IPS-20b (cell line): ENCODE data around the gene MRPS18B.

Experiments used
- H3K27ac ChIP-seq: one replicate; pipeline ENCODE4 v1.5.1; 2013; ENCODE audit warnings: low read length
- H3K27me3 ChIP-seq: 2 replicates; pipeline ENCODE4 v1.6.1; 2013; ENCODE audit warnings: mild to moderate bottlenecking, low read length, inconsistent platforms; ENCODE audit not compliant: insufficient read depth
- H3K36me3 ChIP-seq: 2 replicates; pipeline ENCODE4 v1.6.1; 2013; ENCODE audit warnings: low read depth, mild to moderate bottlenecking, inconsistent platforms, low read length, moderate library complexity; ENCODE audit not compliant: insufficient read depth
- H3K4me1 ChIP-seq: 2 replicates; pipeline ENCODE4 v1.6.1; 2013; ENCODE audit warnings: mild to moderate bottlenecking, control low read depth, inconsistent platforms, low read length, moderate library complexity; ENCODE audit not compliant: insufficient read depth
- H3K4me3 ChIP-seq: 2 replicates; pipeline ENCODE4 v1.5.1; 2013; ENCODE audit warnings: mild to moderate bottlenecking, low read length, inconsistent platforms
- H3K9ac ChIP-seq: 2 replicates; pipeline ENCODE4 v1.6.1; 2013; ENCODE audit warnings: low read depth, mild to moderate bottlenecking, inconsistent platforms, low read length, moderate library complexity
- H3K9me3 ChIP-seq: 2 replicates; pipeline ENCODE4 v1.6.1; 2013; ENCODE audit warnings: mild to moderate bottlenecking, low read depth, low read length, inconsistent platforms; ENCODE audit not compliant: insufficient read depth

Gene MRPS18B

DNA sequence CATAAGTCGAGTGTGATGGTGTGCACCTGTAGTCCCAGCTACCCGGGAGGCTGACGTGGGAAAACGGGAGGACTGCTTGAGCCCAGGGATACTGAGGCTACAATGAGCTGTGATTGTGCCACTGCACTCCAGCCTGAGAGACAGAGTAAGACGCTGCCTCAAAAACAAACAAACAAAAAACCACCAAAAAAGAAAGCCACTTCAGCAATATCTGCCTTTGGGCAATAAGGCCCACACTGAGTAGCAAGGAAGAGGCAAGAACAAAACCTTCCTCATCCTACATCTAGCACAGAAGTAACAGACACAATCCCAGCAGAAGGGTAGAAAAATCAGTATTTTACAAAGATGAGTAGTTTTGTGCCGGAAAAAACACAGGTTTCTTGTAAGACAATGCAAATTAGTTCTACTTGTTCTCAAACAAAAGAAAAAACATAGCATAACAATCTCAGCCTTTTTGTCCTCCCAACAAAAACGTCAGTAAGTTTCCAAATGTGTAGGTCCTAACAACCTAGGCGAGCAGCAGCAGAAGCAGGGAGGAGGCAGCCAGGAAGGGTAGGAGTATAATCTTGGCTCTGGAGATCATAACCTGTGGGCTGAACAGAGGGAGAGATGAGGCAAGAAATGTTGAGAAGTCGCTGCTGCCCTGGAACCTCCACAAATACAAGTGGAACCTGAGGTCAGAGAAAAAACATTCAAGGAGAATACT lies 6.3 kb upstream of the MRPS18B start:
- Histone ChIP-seq H3K4me3 (no peak overlapping the region), H3K27ac (no peak overlapping the region), H3K36me3 (peaks cover 83% of the 10 kb centered on the region)

GRCh38 chr6:30611856-30612194 lies 5.8 kb upstream of the MRPS18B start:
- Histone ChIP-seq H3K9ac (no peak overlapping the region), H3K27ac (no peak overlapping the region), H3K9me3 (no peaks in the 10 kb centered on the region), H3K4me1 (peaks cover 12% of the 10 kb centered on the region), H3K36me3 (peaks cover 83% of the 10 kb centered on the region), H3K4me3 (no peak overlapping the region), H3K27me3 (no peaks in the 10 kb centered on the region)

More for the DNA sequence above, 6.3 kb upstream of the MRPS18B start:
- Histone ChIP-seq H3K9me3 (no peaks in the 10 kb centered on the region), H3K4me1 (peaks cover 12% of the 10 kb centered on the region), H3K27me3 (no peaks in the 10 kb centered on the region), H3K9ac (no peak overlapping the region)

DNA sequence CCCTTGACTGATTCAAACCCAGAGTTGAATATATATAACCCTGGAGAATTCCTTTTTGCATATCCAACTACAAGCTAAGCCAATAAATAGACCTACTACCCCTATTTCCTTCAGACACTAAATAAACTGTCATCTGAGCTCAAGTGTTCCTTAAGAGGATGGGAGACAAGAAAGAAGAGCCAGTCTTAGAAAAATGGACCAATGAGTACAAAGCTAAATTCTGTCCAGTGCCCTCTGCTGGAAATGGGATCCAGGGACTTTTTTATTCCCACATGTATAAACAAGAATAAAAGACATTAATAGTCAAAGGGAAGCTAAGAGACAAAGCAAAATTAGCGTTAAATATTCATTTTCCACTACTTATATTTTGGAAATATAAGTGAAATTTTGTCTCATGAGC lies 5.4 kb upstream of the MRPS18B start:
- Histone ChIP-seq H3K27me3 (no peaks in the 10 kb centered on the region), H3K9me3 (no peaks in the 10 kb centered on the region), H3K27ac (no peak overlapping the region), H3K36me3 (peaks cover 81% of the 10 kb centered on the region), H3K4me1 (peaks cover 12% of the 10 kb centered on the region), H3K9ac (no peak overlapping the region), H3K4me3 (no peak overlapping the region)

DNA sequence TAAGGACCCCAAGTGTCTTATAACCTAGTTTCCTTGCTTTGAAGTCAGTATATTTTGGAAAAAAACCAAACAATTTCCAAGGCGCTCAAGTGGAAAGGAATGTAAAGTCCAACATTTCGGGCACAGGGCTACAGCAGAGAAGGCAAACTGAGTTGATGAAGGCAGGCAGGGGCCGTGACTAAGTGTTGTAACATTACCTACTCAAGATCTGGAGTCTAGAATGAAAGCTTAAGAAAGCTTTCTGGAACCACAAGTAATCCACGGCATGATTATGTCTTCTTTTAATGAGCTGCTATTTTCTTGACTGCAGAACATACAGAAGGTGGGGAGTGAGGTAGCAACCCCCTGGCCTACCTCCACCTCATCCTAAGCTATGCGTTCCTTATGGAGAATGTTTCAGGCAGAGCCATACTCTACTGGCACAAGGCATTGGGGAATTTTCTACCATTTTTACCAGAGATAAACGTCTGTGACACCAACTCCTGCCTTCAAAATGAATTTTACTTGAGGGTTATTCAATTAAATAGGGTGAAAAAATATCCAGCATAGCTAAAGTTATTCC lies 4.9 kb upstream of the MRPS18B start:
- Histone ChIP-seq H3K27ac (no peak overlapping the region), H3K4me3 (no peak overlapping the region), H3K9ac (no peak overlapping the region; the same call in 1 of the 2 replicates), H3K27me3 (no peaks in the 10 kb centered on the region), H3K4me1 (peaks cover 12% of the 10 kb centered on the region), H3K9me3 (no peaks in the 10 kb centered on the region), H3K36me3 (peaks cover 76% of the 10 kb centered on the region)

- Histone ChIP-seq H3K9ac (peak overlapping the region; percentile 98; the same call in 1 of the 2 replicates), H3K4me1 (peaks cover 14% of the 10 kb centered on the region), H3K4me3 (peak overlapping the region; percentile 83; the same call in 1 of the 2 replicates), H3K9me3 (no peaks in the 10 kb centered on the region), H3K36me3 (peaks cover 69% of the 10 kb centered on the region), H3K27me3 (no peaks in the 10 kb centered on the region), H3K27ac (no peak overlapping the region)
Measured at GRCh38 chr6:30613251-30614043, 4.2 kb upstream of the MRPS18B start.

DNA sequence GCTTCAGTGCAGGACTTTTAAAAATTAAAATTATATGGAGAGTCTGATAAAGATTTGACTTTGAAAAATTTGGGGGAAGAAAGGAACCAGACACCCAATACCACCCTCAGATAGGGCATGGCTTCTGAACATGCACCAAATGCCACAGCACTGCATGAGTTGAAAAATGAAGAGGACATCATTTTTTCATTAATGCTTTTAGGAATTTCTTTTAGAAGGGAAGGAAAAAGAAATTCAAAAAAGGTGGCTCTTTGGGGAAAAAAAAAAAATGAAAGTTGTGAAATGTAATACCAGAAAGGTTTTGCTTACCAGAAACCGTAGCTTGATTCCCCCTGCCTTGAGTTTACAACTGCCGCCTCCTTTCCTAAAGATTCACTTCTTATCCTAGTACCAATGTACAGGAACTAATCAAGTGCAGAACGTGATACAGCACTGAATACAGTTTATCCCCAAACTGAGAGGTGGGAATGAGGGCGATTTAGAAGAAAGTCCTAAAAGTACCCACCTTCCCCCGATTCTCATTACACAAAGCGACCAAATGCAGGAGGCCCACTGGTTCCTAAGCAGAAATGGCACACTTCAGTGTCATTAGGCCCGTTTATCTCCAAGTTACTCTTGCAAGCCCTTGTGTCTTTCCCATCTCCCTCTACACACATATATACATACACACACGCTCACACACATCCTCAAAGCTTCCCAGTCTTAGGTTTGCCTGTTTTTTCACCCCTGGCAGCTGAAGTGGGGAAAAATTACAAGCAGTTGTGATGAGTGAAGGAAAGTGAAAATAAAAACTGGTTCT lies 3.4 kb upstream of the MRPS18B start:
- Histone ChIP-seq H3K27me3 (no peaks in the 10 kb centered on the region), H3K36me3 (peaks cover 63% of the 10 kb centered on the region), H3K9me3 (no peaks in the 10 kb centered on the region), H3K27ac (peak overlapping the region; percentile 74), H3K4me3 (peak overlapping the region; percentile 83), H3K4me1 (peaks cover 16% of the 10 kb centered on the region), H3K9ac (peak overlapping the region; percentile 98)

- Histone ChIP-seq H3K9ac (peak overlapping the region; percentile 98), H3K4me1 (peaks cover 16% of the 10 kb centered on the region), H3K27ac (peak overlapping the region; percentile 74), H3K36me3 (peaks cover 63% of the 10 kb centered on the region), H3K4me3 (peak overlapping the region; percentile 83), H3K9me3 (no peaks in the 10 kb centered on the region), H3K27me3 (no peaks in the 10 kb centered on the region)
Measured at GRCh38 chr6:30614843-30615218, 2.8 kb upstream of the MRPS18B start.

GRCh38 chr6:30615219-30615957 lies 2.3 kb upstream of the MRPS18B start:
- peak overlapping the region; percentile 98 for H3K9ac ChIP-seq
- peak overlapping the region; percentile 24 for H3K27ac ChIP-seq
- no peaks in the 10 kb centered on the region for H3K27me3 ChIP-seq
- H3K4me1 ChIP-seq = peaks cover 16% of the 10 kb centered on the region
- H3K9me3 ChIP-seq = no peaks in the 10 kb centered on the region
- peaks cover 58% of the 10 kb centered on the region for H3K36me3 ChIP-seq
- H3K4me3 ChIP-seq = peak overlapping the region; percentile 83

DNA sequence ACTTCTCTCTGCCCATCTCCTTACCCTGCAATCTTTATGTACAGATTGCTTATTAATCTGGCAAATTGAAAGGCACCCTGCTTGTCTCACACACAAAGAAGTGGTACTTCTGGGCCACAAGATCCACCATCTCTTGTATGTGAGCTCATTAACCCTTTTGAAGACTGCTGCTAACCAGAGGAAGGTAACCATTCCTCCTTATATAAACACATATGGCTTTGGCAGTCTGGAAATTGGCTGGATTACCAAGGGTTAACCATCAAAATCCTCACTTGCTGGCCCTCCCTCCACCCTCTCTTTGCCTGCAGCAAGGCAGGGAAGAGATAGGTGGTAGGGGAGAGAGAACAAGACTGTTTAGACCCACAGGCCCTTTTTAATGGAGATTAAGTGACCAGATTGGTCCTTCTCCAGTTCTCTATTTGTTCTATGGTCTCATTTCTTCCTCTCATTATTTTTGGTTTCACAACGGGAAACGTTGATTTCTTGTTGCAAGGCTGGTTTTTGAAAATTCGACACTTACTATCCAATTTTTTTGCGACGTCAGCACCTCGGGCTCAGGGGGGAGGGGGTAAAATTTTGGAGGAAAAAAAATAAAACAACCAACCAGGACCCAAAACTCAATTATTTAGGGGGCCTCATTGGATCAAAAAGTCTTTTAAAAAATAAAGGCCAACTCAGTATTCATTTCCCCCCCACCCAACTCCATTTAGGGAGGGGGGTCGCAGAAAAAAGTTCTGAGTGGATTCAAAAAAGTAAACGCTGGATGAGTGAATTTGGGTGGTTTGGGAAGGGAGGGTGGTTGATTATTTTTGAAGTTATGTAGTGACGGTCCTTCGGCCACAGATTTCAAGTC lies 1.5 kb upstream of the MRPS18B start:
- Histone ChIP-seq H3K4me1 (peaks cover 16% of the 10 kb centered on the region), H3K9me3 (no peaks in the 10 kb centered on the region), H3K27ac (peak overlapping the region; percentile 24), H3K4me3 (peak overlapping the region; percentile 83), H3K36me3 (peaks cover 56% of the 10 kb centered on the region), H3K27me3 (no peaks in the 10 kb centered on the region), H3K9ac (peak overlapping the region; percentile 98)

GRCh38 chr6:30616811-30617564 lies 652 bp upstream of the MRPS18B start, which contains the start of gene PPP1R10:
TSS of gene PPP1R10 (minus strand) at chr6:30617243. CDS start at chr6:30609944, 7,299 bp downstream.
- H3K36me3 ChIP-seq = peaks cover 57% of the 10 kb centered on the region
- H3K4me3 ChIP-seq = peak within 1 kb of the TSS; percentile 83
- H3K9ac ChIP-seq = peak within 1 kb of the TSS; percentile 98
- H3K9me3 ChIP-seq = no peaks in the 10 kb centered on the region
- peaks cover 16% of the 10 kb centered on the region for H3K4me1 ChIP-seq
- peak within 1 kb of the TSS; percentile 83 for H3K27ac ChIP-seq
- H3K27me3 ChIP-seq = no peaks in the 10 kb centered on the region
